GM19099 (cell line): ENCODE measurements around the gene ATP5F1A.

Experiments
- POLR2A ChIP-seq: IDR thresholded peaks from 3 replicates; pipeline ENCODE4 v1.6.1; 2011; ENCODE audit warnings: low read depth; ENCODE audit not compliant: insufficient read length; ENCODE audit errors: extremely low read depth

The ATP5F1A gene

GRCh38 chr18:46084431-46084830 lies 13.7 kb downstream of the ATP5F1A start:
- TF ChIP-seq POLR2A: no peak

GRCh38 chr18:46080156-46080555 lies 17.9 kb downstream of the ATP5F1A start:
- TF ChIP-seq POLR2A: no peak

- no peak for TF ChIP-seq POLR2A
Observed at GRCh38 chr18:46079336-46079735, 18.8 kb downstream of the ATP5F1A start.

GRCh38 chr18:46073474-46074331 lies 24.4 kb downstream of the ATP5F1A start:
- TF ChIP-seq POLR2A: no peak

GRCh38 chr18:46072959-46073358 lies 25.1 kb downstream of the ATP5F1A start:
- no peak for TF ChIP-seq POLR2A

GRCh38 chr18:46072376-46072867 lies 25.7 kb downstream of the ATP5F1A start:
- no peak for TF ChIP-seq POLR2A

GRCh38 chr18:46071653-46072375 lies 26.3 kb downstream of the ATP5F1A start, which contains the start of gene PSTPIP2:
Gene PSTPIP2, minus strand, starts transcription at chr18:46072260. Its CDS starts 72 bp downstream, at chr18:46072188.
- TF ChIP-seq POLR2A: peak; percentile 11

- TF ChIP-seq POLR2A: no peak
Observed at GRCh38 chr18:46070815-46071652, 27.1 kb downstream of the ATP5F1A start.

GRCh38 chr18:46070232-46070631 lies 27.9 kb downstream of the ATP5F1A start:
- no peak for TF ChIP-seq POLR2A

GRCh38 chr18:46069524-46069923 lies 28.6 kb downstream of the ATP5F1A start:
- no peak for TF ChIP-seq POLR2A

GRCh38 chr18:46068763-46069162 lies 29.3 kb downstream of the ATP5F1A start:
- no peak for TF ChIP-seq POLR2A

GRCh38 chr18:46067438-46068007 lies 30.6 kb downstream of the ATP5F1A start:
- no peak for TF ChIP-seq POLR2A

GRCh38 chr18:46062781-46063180 lies 35.3 kb downstream of the ATP5F1A start:
- no peak for TF ChIP-seq POLR2A

GRCh38 chr18:46061796-46062195 lies 36.3 kb downstream of the ATP5F1A start:
- no peak for TF ChIP-seq POLR2A
